ENCODE data around the gene NHERF1.

GRCh38 chr17:74715144-74715543 is 33.3 kb upstream of the NHERF1 start:
- TF ChIP-seq, protein P1, sequence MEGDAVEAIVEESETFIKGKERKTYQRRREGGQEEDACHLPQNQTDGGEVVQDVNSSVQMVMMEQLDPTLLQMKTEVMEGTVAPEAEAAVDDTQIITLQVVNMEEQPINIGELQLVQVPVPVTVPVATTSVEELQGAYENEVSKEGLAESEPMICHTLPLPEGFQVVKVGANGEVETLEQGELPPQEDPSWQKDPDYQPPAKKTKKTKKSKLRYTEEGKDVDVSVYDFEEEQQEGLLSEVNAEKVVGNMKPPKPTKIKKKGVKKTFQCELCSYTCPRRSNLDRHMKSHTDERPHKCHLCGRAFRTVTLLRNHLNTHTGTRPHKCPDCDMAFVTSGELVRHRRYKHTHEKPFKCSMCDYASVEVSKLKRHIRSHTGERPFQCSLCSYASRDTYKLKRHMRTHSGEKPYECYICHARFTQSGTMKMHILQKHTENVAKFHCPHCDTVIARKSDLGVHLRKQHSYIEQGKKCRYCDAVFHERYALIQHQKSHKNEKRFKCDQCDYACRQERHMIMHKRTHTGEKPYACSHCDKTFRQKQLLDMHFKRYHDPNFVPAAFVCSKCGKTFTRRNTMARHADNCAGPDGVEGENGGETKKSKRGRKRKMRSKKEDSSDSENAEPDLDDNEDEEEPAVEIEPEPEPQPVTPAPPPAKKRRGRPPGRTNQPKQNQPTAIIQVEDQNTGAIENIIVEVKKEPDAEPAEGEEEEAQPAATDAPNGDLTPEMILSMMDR (optimal IDR thresholded peaks at IDR 0.05 in 1 of 3, IDR thresholded peaks at IDR 0.05 in 1 of 3, conservative IDR thresholded peaks at IDR 0.05 in 1 of 3; ENCODE audit: extremely low read depth in 1 of 3, insufficient read depth in 2 of 3, low read length in 3 of 3) = no peak
- no peak for TF ChIP-seq EZH2 (IDR thresholded peaks at IDR 0.05; ENCODE audit: low read length)
